ENCODE results near the gene HACD2.
"Not testable (repeated sequence)": the region's sequence is repeated elsewhere in the genome, so short reads cannot be mapped to it uniquely, and the experiment has no call there.

The HACD2 gene

DNA sequence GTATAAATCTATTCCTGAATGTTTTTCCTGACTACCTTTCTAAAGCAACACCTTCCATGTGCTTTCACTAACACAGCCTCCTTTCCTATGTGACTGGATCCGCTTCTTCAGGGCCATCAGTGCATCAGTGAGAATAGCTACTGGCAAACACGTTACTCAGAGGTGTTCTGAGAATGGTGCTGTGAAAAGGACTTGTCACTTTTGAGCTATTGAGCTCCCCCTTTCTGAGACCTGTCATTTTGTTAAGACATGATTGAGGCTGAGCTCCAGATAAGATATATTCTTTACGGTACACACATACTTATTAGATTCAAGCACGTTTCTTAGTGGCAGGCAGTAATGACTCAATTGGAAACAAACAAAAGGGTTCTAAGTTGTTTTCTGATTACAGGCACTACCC is 90.9 kb downstream of the HACD2 start:
- H3K4me3 Mint-ChIP-seq, result no peak overlapping the region
- ATAC-seq, result no peak
- no peaks in the 10 kb centered on the region for H3K4me1 Mint-ChIP-seq
- no peaks in the 10 kb centered on the region for H3K9me3 Mint-ChIP-seq
- no peaks in the 10 kb centered on the region for H3K27me3 Mint-ChIP-seq
- H3K27ac Mint-ChIP-seq, result no peak overlapping the region
- H3K36me3 Mint-ChIP-seq, result peaks cover 61% of the 10 kb centered on the region

DNA sequence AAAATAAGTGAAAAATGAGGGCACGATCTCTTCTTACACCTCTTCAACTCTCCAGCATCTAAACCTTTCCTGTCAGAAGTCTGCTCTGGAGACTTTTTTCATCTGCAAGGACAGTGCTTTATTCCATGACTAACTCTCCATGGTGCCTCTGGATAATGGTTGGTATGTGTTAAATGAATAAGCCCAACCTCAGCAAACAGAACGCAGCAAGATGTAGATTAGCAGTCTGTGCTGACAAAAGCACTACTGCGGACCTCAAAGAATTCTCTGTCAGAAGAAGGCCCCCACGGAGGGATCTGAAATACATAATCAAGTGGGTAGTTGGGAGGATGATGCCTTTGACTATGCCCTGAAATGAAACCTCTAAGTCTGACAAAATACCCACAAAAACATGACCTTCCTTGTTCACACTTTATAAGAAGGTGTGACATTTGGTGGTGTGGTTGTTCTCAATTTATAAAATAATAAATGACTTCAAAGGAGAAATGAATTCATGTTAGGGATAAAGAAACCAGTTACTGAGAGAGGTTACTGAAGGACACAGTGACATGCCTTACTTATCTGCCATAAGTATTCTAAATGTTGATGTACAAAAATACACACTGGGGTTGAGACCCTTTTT is 92.8 kb downstream of the HACD2 start:
- Mint-ChIP-seq H3K4me3 (no peak overlapping the region), H3K9me3 (no peaks in the 10 kb centered on the region), H3K36me3 (peaks cover 48% of the 10 kb centered on the region), H3K4me1 (no peaks in the 10 kb centered on the region), H3K27ac (no peak overlapping the region), H3K27me3 (no peaks in the 10 kb centered on the region)
- no peak for ATAC-seq

DNA sequence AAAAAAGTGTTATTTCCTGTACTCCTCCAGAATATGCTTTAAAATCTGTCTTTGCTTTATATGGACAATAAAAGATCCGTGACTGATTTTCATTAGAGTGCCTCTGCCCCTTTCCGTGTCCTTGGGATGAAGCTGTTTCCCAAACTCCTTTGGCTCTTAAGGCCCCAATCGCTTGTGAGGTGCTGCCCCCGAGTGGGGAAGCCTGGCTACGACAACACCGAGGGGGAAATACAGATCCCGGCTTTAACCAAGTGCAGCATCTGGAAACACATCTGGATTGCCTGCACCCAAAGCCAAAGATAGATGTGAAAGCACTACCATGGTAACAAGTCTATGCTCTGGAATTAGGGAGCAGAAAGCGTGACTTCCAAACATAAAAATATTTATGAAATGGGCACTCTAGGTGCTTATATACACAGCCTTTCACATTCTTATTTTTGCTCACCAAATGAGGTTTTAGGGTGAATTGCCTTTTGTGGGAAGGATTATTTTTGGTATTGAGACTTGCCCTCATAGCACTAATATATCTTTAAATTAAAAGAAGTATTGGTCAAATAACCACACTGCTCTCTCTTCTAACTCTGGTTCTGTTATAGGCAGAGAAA is 95.4 kb downstream of the HACD2 start:
- Mint-ChIP-seq H3K4me3 (no peak overlapping the region), H3K27ac (no peak overlapping the region), H3K9me3 (no peaks in the 10 kb centered on the region), H3K36me3 (peaks cover 26% of the 10 kb centered on the region), H3K4me1 (no peaks in the 10 kb centered on the region), H3K27me3 (peaks cover 20% of the 10 kb centered on the region)
- ATAC-seq, result no peak

DNA sequence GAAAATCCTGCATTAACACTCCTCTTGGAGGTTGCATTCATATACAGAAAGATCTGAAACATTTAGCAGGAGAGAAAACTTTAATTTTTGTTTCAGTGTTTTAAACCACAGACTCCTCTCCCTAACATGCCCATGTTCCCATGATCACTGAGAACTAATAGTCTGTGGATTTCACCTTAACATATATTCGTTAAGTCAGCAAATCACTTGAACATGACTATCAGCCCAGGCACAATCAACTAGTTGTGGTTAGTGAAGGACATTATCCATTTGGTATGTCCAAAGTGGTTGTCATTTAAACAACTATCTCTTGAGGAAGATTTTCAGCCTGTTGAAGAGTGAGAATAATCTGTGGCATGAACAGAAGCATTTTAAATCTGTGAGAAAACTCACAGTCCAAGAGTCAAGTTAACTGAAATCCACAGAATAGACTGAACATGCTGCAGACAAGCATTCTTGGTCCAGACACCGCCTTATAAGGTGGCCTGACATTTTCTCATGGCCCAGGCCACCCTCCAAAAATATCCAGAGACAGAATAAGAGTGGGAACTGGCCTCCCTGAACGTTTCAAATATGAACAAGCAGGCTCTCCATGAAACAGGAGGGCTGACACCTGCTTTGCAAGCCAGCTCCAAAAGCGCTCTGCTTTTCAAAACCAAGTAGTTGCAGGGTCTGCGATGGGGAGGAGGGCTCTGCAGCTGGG is 96.1 kb downstream of the HACD2 start:
- no peak overlapping the region for H3K27ac Mint-ChIP-seq
- H3K4me1 Mint-ChIP-seq, result no peaks in the 10 kb centered on the region

DNA sequence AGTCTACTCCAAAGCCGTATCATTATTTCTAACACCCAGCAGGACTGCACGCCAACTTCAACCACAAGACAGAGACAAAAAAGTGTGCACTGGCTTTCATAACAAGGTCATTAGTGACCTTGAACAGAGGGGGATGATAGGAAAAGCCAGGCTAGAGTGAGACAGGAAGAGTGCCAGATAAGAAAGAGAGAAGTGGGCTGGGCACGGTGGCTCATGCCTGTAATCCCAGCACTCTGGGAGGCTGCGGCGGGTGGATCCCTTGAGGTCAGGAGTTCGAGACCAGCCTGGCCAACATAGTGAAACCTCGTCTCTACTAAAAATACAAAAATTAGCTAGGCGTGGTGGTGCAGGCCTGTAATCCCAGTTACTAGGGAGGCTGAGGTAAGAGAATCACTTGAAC is 97.8 kb downstream of the HACD2 start:
- not testable (repeated sequence) for H3K4me1 Mint-ChIP-seq, ATAC-seq, H3K27ac Mint-ChIP-seq, H3K4me3 Mint-ChIP-seq, H3K9me3 Mint-ChIP-seq
- Mint-ChIP-seq H3K36me3 (peaks cover 15% of the 10 kb centered on the region), H3K27me3 (peaks cover 26% of the 10 kb centered on the region)

More for the DNA sequence above, 96.1 kb downstream of the HACD2 start:
- Mint-ChIP-seq H3K9me3 (no peaks in the 10 kb centered on the region), H3K4me3 (no peak overlapping the region), H3K27me3 (peaks cover 26% of the 10 kb centered on the region), H3K36me3 (peaks cover 22% of the 10 kb centered on the region)
- ATAC-seq, result no peak

DNA sequence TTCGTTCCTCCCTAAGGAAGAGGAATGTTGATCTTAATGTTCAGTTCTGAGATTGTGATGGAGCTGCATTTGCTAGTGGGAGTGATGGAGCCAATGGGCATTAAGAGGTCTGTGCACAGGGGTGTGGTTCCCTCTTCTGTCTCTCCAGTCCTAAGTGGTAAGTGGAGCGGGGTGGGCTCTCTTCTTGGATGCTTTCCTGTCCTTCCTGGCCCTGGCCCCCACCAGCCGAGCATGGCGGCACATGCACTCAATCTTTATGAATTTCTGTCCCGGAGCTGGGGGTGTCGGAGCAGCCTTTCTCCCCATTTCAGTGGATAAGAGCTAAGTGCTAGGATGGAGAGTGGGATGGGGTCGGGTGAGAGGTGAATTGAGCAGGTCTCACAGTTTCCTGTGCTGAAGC is 98.4 kb downstream of the HACD2 start:
- H3K27ac Mint-ChIP-seq, result no peak overlapping the region
- no peaks in the 10 kb centered on the region for H3K4me1 Mint-ChIP-seq
- H3K9me3 Mint-ChIP-seq, result no peaks in the 10 kb centered on the region
- no peak overlapping the region for H3K4me3 Mint-ChIP-seq
- peaks cover 26% of the 10 kb centered on the region for H3K27me3 Mint-ChIP-seq
- ATAC-seq, result no peak
- H3K36me3 Mint-ChIP-seq, result peaks cover 11% of the 10 kb centered on the region

DNA sequence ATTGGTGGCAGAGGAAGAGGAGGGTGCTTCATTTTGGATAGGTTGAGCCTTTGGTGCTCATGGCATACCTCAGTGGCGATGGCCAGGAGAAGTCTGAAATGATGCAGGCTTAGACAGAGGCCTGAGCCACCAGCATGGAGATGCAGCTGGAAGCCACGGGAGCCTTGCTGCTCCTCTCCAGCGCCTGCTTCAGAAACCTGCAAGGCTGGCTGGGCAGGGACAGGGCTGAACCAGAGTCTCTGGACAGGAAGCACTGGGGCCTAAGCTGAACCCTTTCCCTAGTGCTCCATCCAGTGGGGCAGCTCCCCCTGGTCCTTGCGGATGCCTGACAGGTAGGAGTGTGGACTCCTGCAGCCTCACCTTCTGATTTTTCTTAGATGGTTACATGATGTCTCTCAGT is 99.3 kb downstream of the HACD2 start:
- Mint-ChIP-seq H3K4me1 (peaks cover 4% of the 10 kb centered on the region), H3K4me3 (no peak overlapping the region), H3K27ac (no peak overlapping the region), H3K27me3 (peaks cover 26% of the 10 kb centered on the region), H3K36me3 (peaks cover 3% of the 10 kb centered on the region), H3K9me3 (no peaks in the 10 kb centered on the region)
- ATAC-seq, result no peak

DNA sequence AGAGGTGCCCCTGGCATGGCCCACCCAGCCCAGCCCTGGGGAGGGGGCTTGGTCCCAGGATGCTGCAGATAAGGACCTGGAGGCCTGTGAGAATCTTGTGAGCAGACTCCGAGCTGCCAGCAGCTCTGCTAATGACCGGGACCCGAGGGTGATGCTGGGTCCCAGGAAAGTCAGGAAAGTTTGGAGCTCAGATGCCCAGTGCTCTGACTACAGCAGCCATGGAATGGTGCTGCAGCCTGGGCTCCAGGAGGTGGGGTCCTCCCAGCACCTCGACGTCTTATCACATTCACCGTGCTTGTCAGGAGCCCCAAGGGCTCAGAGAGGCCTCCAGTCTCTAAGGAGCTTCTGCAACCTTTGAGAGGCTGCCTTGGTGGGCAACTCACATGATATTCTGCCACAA is 101.7 kb downstream of the HACD2 start:
- H3K4me3 Mint-ChIP-seq, result no peak overlapping the region
- no peaks in the 10 kb centered on the region for H3K36me3 Mint-ChIP-seq
- no peak for ATAC-seq
- H3K27me3 Mint-ChIP-seq, result peaks cover 26% of the 10 kb centered on the region
- no peak overlapping the region for H3K27ac Mint-ChIP-seq
- H3K9me3 Mint-ChIP-seq, result no peaks in the 10 kb centered on the region
- H3K4me1 Mint-ChIP-seq, result peaks cover 13% of the 10 kb centered on the region

DNA sequence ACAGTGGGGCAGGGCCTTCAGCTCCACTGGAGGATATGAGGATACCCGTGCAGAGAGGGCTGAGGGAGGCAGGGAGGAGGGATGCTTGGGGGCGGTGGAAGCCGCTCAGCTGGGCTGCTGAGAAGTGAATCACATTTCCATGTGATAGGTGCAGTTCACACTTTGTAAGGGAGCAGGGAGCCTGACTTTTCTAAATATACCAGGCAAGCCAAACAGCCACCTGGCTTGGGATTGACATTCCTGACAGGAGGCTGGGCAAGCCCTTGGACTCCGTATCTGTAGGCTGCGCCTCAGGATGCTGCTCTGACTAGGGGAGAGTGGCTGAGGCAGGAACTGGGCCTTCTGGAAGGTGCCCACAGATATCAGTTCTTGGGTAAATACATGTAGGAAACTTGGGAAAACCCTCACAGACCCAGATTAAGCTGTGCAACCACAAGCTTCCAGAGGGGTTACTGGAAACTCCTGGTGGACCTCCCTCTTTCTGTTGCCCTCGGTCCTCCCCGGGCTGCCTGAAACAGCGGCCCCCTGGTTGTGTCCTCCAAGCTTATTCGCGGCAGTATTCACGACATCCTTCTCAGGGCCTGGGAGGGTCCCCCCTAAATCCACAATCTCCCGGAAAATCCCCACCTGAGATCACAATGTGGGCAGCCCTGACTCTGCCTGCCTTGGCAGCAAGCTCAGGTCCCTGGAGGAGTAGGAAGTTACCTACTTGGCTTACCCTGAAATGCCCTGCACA is 103.0 kb downstream of the HACD2 start:
- Mint-ChIP-seq H3K36me3 (no peaks in the 10 kb centered on the region), H3K27me3 (peaks cover 30% of the 10 kb centered on the region), H3K4me3 (no peak overlapping the region), H3K9me3 (no peaks in the 10 kb centered on the region), H3K27ac (no peak overlapping the region), H3K4me1 (peaks cover 13% of the 10 kb centered on the region)
- ATAC-seq, result no peak

DNA sequence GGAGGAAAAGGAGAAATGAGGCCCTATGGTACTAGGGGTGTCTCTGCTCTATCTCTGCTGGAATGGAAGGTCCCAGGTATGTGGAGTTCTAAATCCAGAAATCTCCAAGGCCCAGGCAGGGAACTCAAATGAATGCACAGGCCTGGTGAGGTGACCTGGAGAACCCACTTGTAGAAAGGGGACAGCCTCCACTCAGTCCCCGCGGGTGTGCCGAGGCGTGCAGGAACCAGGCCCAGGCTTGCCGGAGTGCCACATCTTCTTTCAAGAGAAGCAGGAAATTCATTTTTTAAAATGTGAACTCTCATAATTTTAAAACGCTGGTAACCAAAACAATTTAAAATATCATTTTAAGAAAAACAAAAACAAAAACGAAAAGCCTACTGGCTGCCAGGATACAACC is 103.8 kb downstream of the HACD2 start:
- ATAC-seq, result no peak
- Mint-ChIP-seq H3K27me3 (peaks cover 27% of the 10 kb centered on the region), H3K9me3 (no peaks in the 10 kb centered on the region), H3K4me1 (peaks cover 13% of the 10 kb centered on the region), H3K4me3 (no peak overlapping the region), H3K27ac (no peak overlapping the region), H3K36me3 (no peaks in the 10 kb centered on the region)

DNA sequence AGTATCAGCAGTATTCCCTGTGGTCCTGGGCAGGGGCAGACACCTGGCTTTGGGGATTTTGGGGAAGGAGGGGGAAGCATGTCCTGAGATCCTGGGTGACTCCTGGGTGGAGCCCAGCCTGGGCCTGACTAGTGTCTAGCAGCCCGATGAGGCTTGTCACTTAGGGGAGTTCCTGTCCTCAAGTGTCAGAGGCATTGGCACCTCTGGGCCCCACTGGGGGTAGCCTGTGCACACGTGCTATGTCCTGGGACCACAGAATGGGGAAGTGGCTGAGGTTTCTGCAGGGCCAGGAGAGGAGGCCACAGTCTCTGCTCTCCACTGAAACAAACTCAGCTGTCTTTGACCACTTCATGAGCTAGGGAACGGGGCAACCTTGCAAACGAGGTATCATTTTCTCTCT is 104.4 kb downstream of the HACD2 start:
- ATAC-seq, result peak; percentile 57
- Mint-ChIP-seq H3K4me3 (no peak overlapping the region), H3K36me3 (no peaks in the 10 kb centered on the region), H3K27me3 (peaks cover 29% of the 10 kb centered on the region), H3K27ac (no peak overlapping the region), H3K4me1 (peaks cover 13% of the 10 kb centered on the region), H3K9me3 (no peaks in the 10 kb centered on the region)

DNA sequence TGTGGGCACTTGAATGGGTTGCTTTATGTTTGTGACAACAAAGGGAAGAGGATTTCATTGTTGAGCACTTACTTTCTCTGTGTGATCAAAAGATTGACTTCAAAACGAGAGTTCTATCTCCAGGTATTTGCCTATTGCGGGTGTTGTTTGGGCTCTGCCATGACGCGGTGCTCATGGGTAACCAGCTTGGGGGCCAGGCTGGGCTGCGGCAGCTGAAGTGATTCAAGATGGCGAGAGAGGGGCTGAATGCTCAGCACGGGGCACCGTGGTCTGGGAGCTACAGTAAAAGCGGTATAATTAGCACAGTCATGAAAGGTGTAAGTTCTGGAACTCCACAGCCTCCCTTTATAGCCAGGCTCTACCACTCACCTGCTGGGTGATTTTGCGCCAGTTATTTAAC is 105.0 kb downstream of the HACD2 start:
- Mint-ChIP-seq H3K36me3 (no peaks in the 10 kb centered on the region), H3K9me3 (no peaks in the 10 kb centered on the region), H3K4me3 (no peak overlapping the region), H3K4me1 (peaks cover 13% of the 10 kb centered on the region), H3K27ac (no peak overlapping the region), H3K27me3 (peaks cover 29% of the 10 kb centered on the region)
- no peak for ATAC-seq

DNA sequence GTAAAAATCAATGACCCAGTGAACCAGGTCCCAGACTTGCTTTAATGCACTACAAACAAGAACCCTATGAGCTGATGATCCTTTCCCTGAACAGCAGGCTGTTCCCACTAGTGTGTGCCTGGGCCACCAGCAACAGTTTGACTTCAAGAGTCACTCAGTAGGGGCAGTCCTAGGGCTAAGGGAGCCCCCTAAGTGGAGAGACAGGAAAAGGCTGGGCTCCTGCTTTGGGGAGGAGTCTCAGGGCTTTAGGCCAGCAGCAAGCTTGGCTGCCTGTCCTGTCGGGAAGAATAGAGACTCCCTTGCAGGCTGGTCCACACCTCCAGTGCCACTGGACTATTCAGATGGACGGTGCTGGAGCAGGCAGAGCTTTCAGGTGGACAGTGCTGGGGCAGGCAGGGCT is 106.5 kb downstream of the HACD2 start:
- Mint-ChIP-seq H3K4me3 (no peak overlapping the region), H3K9me3 (no peaks in the 10 kb centered on the region), H3K27ac (no peak overlapping the region), H3K4me1 (peaks cover 13% of the 10 kb centered on the region), H3K27me3 (peaks cover 25% of the 10 kb centered on the region), H3K36me3 (no peaks in the 10 kb centered on the region)
- ATAC-seq, result no peak

DNA sequence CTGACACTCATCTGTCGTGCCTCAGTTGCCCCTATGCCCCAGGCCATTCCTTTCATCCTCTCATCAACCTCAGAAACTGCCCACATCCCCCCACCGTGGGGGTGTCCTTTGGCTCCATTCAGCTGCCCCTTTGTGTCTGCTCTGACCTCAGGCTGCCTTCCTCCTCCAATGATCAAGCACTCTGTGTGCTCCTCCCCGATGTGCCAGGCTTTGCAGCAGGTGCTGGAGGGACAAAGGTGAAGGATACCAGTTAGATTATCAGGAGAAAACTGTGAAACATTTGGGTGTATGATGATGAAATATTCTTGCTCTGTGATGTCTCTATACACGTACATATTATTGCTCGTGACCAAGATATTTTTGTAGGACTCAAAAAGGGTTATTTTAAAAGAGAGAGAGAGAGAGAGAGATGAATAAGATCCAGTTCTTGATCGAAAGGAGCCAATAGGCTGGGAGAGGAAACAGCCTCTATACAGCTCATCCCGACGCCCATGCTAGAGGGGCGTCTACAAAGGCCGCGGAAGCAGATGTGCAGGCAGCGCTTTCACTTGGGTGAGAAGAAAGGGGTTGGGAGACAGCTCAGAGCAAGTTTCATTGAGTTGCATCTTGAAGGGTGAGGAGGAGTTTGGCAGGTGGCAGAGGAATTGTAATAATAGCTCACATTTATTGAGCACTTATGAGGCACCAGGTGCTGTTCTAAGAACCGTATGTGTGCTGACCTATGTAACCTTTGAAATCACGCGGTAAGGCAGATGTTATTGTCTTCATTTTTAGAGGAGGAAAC is 107.7 kb downstream of the HACD2 start:
- peaks cover 25% of the 10 kb centered on the region for H3K27me3 Mint-ChIP-seq
- H3K4me1 Mint-ChIP-seq, result peaks cover 13% of the 10 kb centered on the region
- no peak for ATAC-seq
- no peaks in the 10 kb centered on the region for H3K9me3 Mint-ChIP-seq
- H3K27ac Mint-ChIP-seq, result no peak overlapping the region
- no peak overlapping the region for H3K4me3 Mint-ChIP-seq
- H3K36me3 Mint-ChIP-seq, result no peaks in the 10 kb centered on the region

DNA sequence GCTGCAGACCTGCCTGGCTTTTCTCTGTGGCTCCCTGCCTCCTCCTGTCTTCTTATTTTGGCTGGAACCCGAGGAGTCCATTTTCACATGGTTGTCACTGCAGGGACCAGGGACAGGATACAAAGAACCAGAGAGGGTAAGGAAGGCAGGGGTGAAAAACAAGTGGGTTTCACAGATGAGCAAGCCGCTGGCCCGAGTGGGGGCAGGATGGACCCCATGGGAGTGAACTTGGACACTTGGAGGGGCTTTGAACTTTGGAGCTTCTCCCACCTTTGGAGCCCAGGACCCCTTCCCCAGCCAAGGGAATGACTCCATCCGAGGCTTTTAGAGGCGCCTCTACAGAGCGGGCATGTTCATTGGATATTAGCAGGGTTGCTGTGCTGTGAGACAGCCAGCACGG is 109.1 kb downstream of the HACD2 start:
- Mint-ChIP-seq H3K4me1 (peaks cover 11% of the 10 kb centered on the region), H3K27me3 (peaks cover 25% of the 10 kb centered on the region), H3K27ac (no peak overlapping the region), H3K4me3 (no peak overlapping the region), H3K9me3 (no peaks in the 10 kb centered on the region), H3K36me3 (no peaks in the 10 kb centered on the region)
- no peak for ATAC-seq

All from stimulated activated memory B cell treated with anti-CD40 and anti-IgM and Interleukin-4, amounts not matched to agents 10 μg/mL and 1 μg/mL and 100 μg/mL, for 72 hours (primary cell).